Putamen (tissue), 1 donor: ENCODE results near the gene COL8A1.
"Not testable (repeated sequence)": the region's sequence is repeated elsewhere in the genome, so short reads cannot be mapped to it uniquely, and the experiment has no call there.

Experiments used
- DNase-seq: peaks from one replicate; pipeline ENCODE4 v3.0.0-alpha.2; 2016; ENCODE audit warnings: low spot score

The COL8A1 gene

DNA sequence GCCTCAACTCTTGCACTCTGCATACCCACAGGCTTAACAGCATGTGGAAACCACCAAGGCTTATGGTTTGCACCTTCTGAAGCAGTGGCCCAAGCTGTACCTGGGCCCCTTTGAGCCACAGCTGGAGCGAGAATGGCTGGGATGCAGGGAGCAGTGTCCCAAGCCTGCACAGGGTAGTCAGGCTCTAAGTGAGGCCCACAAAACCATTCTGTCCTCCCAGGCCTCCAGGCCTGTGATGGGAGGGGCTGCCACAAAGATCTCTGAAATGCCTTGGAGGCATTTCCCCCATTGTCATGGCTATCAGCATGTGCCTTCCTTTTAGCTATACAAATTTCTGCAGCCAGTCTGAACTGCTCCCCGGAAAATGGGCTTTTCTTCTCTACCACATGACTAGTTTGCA, 166.8 kb downstream of the COL8A1 start:
- no peak for DNase-seq

DNA sequence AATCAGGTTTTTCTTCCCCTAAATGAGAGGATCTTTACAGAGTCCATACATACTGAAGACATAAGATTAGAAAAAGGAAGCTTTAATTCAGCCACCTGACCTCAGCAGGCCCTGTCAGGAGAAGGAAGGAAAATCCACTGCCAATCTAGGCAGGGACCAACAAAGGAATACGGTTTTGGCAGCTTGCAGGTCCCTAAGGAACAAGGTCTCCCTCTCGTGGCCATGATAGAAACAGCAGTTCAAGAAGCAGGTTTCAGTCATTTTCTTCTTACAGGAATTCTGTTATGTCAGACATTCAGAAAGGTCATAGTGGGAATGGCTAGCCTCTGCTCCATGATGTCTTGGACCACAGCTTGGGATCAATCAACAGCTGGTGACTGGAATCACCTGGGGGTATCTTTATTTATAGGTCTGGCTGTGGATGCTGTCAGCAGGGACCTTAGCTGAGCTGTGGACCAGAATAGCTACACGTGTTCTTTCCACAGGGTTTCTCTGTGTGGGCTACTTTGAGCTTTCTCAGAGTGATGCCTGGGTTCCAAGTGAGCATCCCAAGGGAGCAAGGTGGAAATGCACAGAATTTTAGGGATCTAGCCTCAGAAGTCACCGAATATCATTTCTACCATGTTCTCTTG, 169.9 kb downstream of the COL8A1 start:
- peak; percentile 29 for DNase-seq

DNA sequence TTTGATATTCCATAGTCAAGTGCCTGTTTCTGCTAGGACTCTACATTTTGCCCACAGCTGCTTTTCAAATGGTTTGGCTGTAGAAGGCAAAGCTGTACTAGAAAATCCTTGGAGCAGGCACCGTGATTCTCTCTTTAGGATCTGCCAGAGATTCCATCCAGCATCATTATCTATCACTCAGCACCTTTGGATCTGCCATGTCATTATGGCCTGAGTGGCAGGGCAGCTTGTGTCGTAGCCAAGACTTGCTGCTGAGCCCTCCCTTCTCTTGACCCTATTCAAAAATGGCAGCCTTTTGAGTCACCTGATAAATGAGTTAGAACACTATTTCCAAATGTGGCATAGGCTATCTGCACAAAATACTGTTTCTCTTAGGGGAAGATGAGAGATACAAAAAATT, 171.2 kb downstream of the COL8A1 start:
- no peak for DNase-seq

DNA sequence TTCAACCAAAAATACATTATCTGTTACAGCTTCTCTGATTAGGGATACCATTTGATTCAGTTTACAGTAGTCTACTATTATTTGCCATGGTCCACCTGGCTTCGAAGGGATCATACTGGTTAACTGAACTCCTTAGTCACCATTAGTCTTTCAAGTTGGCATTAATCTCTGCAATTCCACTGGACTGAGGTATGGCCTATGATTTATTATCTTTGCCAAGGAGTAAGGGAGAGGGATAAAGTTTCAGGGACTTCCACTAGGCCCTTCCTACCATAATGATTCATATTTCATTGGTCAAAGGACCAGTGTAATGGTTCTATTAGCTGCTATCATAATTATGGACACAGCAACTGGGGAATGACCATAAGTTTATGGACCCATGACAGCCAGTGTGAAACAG, 172.0 kb downstream of the COL8A1 start:
- DNase-seq = no peak

DNA sequence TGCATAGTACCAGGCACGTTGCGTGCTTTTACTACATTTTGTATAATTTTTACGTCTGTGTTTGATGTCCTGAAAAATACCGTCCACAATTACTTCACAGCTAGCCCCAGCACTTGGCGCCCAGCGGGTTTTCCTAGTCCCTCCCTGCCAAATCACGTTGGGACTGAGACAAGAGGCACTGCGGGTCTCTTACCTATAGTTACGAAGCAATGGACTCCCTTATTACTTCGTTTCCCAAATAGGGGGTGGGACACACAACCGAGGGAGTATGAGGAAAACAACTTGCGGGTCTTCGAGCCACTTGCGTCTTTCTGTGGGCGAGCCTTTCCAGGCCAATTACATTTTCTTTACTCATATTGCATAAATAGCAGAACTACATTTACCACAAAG, 178.6 kb downstream of the COL8A1 start:
- DNase-seq = no peak

DNA sequence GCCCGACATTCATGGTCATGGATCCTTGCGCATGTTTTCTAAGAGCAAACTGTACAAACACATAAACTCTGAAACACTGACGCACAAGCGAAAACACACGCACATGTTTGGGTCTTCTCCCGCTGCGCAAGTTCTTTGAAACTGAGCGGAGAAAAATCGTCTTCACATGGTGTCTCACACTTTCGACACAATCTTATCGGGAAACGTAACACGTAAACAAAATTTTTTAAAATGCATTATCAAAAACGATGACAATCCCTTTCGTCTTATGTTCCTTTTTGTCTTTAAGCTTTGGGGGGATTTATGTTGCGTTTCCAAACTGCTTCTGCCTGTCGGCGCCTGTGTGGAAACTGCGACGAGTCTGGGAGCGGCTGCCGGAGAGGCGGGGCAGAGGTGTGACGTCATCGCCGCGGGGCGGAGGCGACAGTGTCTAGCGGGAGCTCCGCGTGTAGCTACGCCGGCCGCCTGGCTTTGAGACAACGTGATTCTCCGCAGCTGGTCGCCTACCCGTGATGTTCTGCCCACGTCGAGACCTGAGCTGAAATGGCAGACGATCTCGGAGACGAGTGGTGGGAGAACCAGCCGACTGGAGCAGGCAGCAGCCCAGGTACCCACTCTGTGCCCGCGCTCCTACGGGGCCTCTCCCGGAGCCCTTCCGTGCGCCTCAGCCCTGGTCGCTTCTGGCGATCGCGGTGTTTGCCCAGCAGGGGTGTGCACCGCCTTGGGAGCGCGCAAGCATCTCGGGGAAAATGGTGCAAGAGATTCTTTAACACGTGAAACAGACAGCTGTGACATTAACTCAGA, 179.2 kb downstream of the COL8A1 start, which contains the start of gene CMSS1:
TSS of gene CMSS1 (plus strand) at position 426 of the 804 bp plus-strand sequence.
- peak; percentile 90 for DNase-seq

DNA sequence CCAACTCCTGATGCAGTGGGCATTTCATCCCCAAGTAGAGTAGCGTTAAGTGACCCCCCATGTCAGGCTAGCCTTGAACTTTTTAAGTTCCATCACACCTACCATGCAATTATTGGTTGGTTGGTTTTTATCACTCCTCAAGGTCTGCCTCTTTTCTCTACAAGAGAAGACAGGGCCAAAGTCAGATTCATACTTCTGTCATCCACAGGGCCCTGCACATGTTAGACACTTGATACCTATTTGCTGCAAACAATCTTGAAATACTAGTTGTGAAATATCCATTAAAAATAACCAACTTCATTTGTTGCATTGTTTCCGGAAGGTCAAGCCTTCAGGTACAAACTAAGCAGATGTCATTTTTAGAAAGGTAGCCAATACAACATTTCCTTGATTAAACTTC, 180.4 kb downstream of the COL8A1 start:
- DNase-seq = no peak

DNA sequence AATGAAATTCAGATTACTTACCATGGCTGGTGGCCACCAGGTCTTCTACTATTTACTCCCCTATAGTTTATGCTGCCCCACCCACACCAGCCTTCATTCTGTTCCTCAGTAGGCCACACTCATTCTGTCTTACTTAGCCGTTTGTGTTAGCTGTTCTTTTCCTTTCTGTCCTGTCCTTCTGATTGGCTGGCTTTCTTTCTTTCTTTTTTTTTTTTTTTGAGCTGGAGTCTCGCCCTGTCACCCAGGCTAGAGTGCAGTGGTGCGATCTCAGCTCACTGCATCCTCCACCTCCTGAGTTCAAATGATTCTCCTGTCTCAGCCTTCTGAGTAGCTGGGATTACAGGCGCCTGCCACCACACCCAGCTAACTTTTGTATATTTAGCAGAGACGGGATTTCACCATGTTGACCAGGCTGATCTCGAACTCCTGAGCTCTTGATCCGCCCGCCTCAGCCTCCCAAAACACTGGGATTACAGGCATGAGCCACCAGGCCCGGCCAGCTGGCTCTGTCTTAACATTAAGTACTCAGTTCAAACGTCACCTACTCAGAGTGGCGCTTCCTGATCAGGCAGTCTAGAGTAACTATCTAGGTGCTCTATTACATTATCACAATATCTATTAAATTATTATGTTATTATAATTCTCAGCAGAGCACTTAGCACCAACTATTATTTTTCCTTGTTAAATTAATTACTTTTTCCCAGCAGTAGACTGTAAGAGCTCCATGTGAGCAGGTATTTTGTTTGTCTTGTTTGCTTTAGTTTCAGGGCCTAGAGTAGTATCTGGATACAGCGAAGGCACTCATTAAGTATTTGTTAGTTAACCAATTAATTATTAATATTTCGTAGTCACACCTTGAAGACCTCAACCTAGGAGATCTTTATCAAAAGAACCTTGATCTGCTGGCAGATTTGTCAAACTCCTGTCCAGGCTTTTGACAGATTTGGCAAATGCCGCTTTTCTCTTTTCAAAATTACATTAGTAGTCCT, 185.6 kb downstream of the COL8A1 start:
- DNase-seq = no peak

DNA sequence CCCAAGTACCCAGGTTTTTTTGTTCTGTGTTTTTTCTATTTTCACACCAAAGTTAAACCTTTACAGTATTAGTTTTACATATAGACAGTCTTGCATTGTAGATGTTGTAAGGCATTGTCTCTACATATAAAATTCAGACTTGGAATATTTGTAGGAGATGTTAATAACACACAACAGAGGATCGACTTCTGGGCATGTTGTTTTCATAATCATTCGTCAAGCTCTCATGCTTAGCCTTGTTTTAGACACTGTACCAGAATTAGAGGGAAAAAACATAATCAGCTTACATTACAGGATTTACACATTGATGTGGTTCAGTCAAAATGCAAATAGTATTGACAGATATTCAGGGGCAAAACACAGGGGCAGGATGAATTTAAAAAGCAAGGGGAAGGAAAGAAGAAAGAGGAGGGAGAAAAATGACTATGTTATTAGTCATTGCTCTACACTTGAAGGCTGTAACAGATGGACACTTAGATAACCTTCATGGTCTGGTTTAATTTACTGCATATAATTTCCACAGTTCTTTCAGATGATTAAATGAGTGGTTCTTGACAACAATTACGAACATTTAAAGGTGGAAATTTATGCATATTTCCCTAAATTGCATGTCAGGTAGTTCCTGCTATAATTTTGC, 186.7 kb downstream of the COL8A1 start:
- no peak for DNase-seq

DNA sequence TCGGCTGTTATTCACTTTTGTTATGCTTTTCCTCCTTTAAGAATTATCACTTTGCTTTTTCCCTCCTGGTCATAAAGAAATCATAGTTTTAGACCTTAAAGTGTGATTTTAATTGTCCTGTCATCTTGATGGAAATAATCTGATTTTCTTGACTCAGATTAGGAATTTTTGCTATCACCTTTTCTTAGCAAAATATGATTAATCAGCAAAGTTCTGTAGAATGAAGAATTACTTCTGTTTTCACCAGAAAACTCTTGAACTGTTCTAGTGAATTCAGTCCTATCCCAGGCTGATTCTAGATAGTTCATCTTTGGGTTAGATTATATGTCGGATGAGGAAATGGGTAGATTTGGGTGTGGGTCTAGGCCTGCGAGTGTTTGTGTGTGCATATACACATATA, 191.4 kb downstream of the COL8A1 start:
- no peak for DNase-seq

DNA sequence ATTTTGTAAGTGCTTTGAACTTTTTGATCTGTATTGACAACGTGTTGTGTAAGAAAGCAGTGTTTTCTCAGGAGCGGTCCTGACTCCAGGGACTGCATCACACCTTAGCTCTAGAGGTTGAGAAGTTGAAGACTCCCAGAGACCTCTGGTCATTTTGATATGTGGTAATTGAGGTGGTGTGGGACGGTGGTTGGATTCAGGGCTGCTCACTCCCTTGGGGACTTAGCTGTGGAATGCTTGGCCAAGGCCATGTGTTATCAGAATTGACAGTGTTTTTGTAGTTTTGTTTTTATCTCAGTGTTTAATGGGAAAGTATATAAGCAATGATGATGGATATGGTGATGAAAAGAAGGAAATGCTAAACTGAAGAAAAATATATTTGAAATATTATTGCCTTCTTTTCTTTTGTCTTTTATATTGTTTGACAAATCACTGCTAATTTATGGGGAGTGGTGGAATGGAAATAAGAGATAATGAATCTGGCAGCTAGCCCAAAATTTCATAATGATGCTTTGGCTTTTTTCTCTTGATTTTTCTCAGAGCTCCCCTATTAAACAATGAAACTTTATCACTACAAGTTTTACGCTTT, 195.3 kb downstream of the COL8A1 start:
- no peak for DNase-seq

DNA sequence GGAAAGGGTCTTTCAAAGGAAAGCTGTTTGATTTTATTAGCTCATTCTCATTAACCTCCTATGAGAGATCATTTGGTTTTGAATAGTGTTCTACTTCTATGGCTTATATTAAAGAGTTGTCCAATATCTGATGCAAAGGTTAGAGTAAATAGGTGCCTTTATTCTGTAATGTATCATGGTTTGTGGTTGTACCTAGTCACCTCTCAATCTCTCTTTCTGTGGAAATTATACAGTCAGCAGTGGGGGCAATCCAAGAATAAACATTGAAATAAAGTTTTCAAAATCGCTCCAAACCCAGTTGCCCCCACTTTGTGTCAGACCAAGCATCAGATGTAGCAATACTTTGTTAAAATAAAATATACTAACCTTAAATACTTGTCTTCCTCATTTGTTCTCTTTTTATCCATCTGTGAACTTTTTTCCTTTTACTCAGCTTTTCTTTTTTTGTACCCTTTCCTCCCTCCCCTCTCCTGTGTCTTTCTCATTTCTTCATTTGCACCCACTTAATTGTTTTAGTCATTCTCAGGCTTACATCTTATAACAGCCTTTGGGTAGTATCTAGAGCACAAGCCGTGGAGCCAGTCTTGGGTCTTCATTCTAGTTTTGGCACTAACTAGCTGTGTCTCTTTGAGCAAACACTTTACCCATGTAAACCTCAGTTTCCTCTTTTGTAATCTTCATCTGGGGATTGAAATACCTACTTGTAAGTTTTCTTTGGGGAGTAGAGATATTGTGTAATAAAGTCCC, 196.0 kb downstream of the COL8A1 start:
- DNase-seq = no peak

DNA sequence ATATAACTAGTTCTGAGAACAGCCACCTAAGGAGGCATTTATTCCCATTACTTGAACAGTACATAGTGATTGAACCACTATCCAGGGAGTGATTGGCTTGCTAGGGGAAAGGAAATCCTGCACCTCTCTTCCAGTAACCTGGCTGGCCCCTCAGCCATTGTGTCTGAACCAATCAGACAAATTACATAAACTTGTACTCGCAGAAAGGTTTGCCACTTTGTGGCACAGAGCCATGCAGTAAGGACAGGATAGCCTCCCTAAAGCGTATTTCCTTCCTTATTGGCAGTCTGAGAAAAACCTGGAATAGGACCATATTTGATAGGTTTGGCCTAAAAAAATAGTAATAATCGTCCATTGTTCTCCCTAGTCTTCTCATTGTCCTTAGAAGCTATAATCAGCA, 198.3 kb downstream of the COL8A1 start:
- DNase-seq = no peak

DNA sequence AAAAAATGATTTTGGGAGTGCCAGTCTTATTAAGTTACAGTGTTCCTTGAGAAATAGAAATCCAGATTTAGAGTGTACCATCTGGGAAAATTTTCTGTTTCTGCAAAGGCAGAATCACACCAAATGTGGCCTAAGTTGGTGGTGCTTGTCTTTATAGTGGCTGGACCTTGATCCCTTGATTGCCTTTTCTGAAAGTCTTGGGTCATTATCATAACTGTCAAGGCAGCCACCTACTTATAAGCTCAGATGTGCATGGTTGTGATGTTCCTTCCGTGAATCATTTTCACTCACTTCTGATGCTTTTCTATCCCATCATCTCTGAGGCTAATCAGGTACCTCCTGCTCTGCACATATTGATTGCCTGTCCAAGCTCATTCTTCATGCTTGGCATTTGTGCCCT, 199.3 kb downstream of the COL8A1 start:
- DNase-seq = no peak

DNA sequence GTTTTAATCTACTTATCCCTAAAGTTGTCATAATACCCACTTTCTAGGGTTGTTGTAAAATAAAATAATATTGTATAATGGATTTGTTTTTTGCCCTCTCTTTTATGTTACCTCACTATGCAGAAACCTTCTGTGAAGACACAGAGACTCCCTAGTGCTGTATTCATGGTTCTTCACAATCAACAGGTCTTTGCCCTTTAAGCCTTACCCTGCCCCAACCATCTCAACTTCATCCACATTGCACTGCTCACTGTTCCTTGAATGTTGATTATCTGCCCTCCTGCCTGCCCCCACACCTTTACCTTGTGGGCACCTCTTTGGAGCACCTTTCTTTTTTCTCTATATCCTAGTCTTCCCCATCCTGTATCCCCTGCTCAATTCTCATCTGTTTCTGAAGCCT, 200.4 kb downstream of the COL8A1 start:
- DNase-seq = no peak

DNA sequence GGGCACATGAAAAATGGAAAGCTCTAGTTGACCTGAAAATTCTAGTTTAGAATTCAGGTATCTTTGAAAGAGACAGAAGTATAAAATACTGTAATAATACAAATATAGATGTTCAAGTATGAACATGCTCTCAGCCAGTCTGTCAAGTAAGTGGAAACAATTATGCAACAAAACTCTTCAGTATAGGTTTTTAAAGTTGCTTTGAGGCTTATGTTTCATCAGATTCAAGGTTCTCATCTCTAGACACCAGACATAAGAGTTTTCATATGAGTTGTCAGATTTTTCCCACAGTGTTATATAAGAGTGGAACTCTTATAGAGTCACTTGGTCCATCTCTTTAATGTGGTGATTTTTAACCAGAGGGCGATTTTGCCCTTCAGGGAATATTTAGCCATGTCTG, 201.2 kb downstream of the COL8A1 start:
- DNase-seq = no peak

DNA sequence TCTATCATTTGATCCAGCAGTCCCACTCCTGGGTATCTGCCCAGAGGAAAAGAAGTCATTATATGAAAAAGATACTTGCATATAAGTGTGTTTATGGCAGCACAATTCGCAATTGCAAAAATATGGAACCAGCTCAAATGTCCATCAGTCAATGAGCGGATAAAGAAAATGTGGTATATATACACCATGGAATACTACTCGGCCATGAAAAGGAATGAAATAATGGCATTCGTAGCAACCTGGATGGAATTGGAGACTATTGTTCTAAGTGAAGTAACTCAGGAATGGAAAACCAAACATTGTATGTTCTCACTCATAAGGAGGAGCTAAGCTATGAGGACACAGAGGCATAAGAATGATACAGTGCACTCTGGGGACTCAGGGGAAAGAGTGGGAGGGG, 203.6 kb downstream of the COL8A1 start:
- DNase-seq = not testable (repeated sequence)

DNA sequence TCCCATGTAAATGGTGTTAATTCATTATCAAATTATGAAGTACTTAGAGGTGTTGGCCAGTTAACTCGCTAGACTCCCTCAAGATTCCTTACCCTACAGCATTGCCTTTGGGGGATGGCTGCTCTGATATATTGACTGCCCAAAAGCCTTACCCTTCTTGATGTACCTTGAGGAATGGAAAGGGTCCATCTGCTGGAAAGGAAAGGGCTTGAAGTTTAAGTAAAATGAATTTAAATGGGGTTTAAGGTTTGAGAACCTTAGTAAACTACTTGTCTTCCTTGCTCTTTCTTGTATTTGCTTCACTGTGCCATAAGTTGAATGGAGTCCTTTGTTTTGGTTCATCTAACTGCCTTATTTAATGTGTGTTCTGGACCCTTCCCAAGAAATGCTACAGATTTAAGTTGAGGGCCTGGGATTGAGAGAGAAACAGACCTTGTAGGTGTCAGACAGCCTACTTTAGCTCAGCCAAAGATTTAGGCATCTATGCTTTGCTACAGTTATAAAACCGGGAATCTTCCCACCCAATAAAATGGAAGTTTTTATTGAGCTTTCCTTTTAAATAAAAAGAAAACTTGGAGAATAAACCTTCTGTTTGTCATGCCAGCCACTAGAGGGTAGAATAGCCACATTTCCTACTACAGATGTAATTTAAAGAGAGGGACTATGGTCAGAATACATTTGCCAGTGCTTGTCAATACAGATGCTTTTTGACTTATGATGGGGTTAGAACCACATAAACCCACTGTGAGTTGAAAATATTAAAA, 204.6 kb downstream of the COL8A1 start:
- peak; percentile 9 for DNase-seq

DNA sequence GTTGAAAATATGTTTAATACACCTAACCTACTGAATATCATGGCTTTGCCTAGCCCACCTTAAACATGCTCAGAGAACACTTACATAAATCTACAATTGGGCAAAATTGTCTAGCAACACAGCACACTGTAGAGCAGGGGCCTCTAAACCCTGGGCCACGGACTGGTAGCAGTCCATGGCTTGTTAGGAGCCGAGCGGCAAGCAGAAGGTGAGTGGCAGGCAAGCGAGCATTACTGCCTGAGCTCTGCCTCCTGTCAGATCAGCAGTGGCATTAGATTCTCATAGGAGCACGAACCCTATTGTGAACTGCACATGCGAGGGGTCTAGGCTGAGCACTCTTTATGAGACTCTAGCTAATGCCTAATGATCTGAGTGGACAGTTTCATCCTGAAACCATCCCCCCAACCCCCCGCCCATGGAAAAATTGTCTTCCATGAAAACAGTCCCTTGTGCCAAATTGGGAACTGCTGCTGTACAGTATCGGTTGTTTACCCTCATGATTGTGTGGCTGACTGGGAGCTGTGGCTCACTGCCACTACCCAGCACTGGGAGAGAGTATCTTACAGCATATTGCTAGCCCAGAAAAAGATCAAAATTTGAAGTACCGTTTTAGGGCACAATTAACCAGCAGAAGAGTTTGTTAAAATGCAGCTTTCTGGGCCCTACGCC, 205.3 kb downstream of the COL8A1 start:
- DNase-seq = no peak

DNA sequence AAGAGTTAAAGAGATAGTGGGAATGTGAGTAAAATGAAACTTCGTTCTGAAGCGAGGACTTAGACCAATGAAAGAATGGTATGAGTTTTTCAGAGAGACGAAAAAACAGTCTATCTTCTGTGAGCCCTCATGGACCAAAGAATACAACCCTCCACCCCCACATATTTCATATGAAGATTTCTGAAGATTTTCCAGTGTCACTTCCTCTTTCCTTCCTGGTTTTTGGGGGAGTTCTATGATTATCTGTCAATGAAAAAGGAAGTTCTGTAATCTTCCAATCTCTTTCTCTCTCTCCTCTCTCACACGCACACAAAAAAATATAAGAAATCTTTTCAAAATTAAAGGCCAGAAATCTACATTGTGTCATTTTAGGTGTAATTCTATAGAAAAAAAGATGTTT, 206.9 kb downstream of the COL8A1 start:
- DNase-seq = no peak
